A549 treated with DMSO at 1 μM for 4 hours (cell line): Measurements from ENCODE around the gene ELP1. TPM values are rescaled to one million over a fixed set of nuclear protein-coding genes. Genes with fewer than 3 reads are reported as not detected.

Source experiments
- total RNA-seq: library from RNA; stranded (reverse); fragments of 200-300 nt; extraction: Qiagen RNA extraction; gene quantifications from 5 replicates; pipeline ENCODE4 v1.2.3, GENCODE V29; 2022; ENCODE audit warnings: low read depth

The ELP1 gene
- 16.6 to 23.3 TPM (median 21.5 TPM) in 5 replicates for total RNA-seq

GRCh38 chr9:108933718-108934322 lies at the start of gene ELP1:
TSS of gene ELP1 (minus strand) at chr9:108934124. CDS start at chr9:108931146, 2,978 bp downstream.

GRCh38 chr9:108934323-108934893 lies 484 bp upstream of the ELP1 start, which contains the start of gene ABITRAM:
TSS of gene ABITRAM (plus strand) at chr9:108934400. CDS start at chr9:108934487, 87 bp downstream.

GRCh38 chr9:108861997-108862396 lies 71.9 kb downstream of the ELP1 start, which contains the start of gene ACTL7A:
TSS of gene ACTL7A (plus strand) at chr9:108862266. CDS start at chr9:108862323, 57 bp downstream.

GRCh38 chr9:108855888-108856287 lies 78.0 kb downstream of the ELP1 start, which contains the start of gene ACTL7B:
TSS of gene ACTL7B (minus strand) at chr9:108855986. CDS start at chr9:108855930, 56 bp downstream.

Other genes starting within 250 kb of the ELP1 start
- gene ACTL7B, start 78.1 kb downstream of the ELP1 start, total RNA-seq, result 0.03 TPM in 1 of 5 replicates, not detected in the others
- gene ACTL7A, start 71.9 kb downstream of the ELP1 start, total RNA-seq, result not detected in 5 replicates
- 20.7 to 22.7 TPM (median 22.0 TPM) in 5 replicates for gene ABITRAM, start 276 bp upstream of the ELP1 start, total RNA-seq
- 54.0 to 63.2 TPM (median 56.0 TPM) in 5 replicates for gene CTNNAL1, start 79.4 kb upstream of the ELP1 start, total RNA-seq
- 39.6 to 60.6 TPM (median 52.9 TPM) in 5 replicates for gene TMEM245, start 185.8 kb upstream of the ELP1 start, total RNA-seq
- 0.15 to 0.76 TPM (median 0.20 TPM) in 5 replicates for gene FRRS1L, start 233.1 kb upstream of the ELP1 start, total RNA-seq